HepG2 (cell line): ENCODE data around the gene OPRL1. TPM values are rescaled to one million over a fixed set of nuclear protein-coding genes. Genes with fewer than 3 reads are reported as not detected.

Experiments
- ETV5 ChIP-seq: IDR thresholded peaks from 2 replicates; pipeline ENCODE4 v1.6.1; 2018; ENCODE audit warnings: missing biosample characterization, missing genetic modification reagents, inconsistent platforms, borderline replicate concordance
- NCOA1 ChIP-seq: sonication (generic); formaldehyde crosslinking; IDR thresholded peaks from 2 replicates; pipeline ENCODE4 v1.9.0; 2021; ENCODE audit warnings: missing genetic modification reagents
- NR2F1 ChIP-seq, 2 experiments: fragments of 450-650 bp in 1 of 2; formaldehyde crosslinking in 1 of 2; IDR thresholded peaks; 2 replicates each; pipeline versions ENCODE4 v1.5.0 to v1.6.1; 2016 to 2020; ENCODE audit warnings: mild to moderate bottlenecking in 1 of 2, missing compliant biosample characterization in 1 of 2, missing genetic modification reagents in 1 of 2, moderate library complexity in 1 of 2
- REXO4 ChIP-seq: sonication (generic); formaldehyde crosslinking; IDR thresholded peaks from 2 replicates; pipeline ENCODE4 v1.8.0; 2022; ENCODE audit warnings: missing genetic modification reagents, mild to moderate bottlenecking, borderline replicate concordance
- TBX3 ChIP-seq: fragments of 450-650 bp; IDR thresholded peaks from 2 replicates; pipeline ENCODE4 v1.6.1; 2017; ENCODE audit warnings: antibody characterized with exemption, mild to moderate bottlenecking, inconsistent platforms, borderline replicate concordance
- polyA plus RNA-seq, 8 experiments: library from polyadenylated mRNA; depleted of rRNA in 3 of 8; stranded (reverse) in 7 of 8; unstranded in 1 of 8; fragments of >200 nt; fragmentation: Illumina TruSeq in 4 of 8; extraction: Trizol in 4 of 8; gene quantifications; 2 replicates each; pipeline versions ENCODE4 v1.2.1 to v1.2.3, GENCODE V29; 2011 to 2016; ENCODE audit warnings: low read depth in 4 of 8, missing spikeins in 1 of 8, mixed read lengths in 1 of 8; ENCODE audit not compliant: insufficient read depth in 1 of 8
- total RNA-seq, 5 experiments: library from RNA; depleted of rRNA; stranded (reverse); fragments of >200 nt; fragmentation: Illumina TruSeq; extraction: Trizol; gene quantifications; 2 replicates each; pipeline ENCODE4 v1.2.3, GENCODE V29; 2016; ENCODE audit warnings: low read depth in 1 of 5
- TF ChIP-seq, protein P1 (sequence below): sonication (generic); formaldehyde crosslinking; IDR thresholded peaks from 2 replicates; pipeline ENCODE4 v1.5.1; 2020; ENCODE audit warnings: mild to moderate bottlenecking, missing genetic modification reagents, borderline replicate concordance
- TF ChIP-seq, protein P2 (sequence below): sonication (generic); formaldehyde crosslinking; IDR thresholded peaks from 2 replicates; pipeline ENCODE4 v1.5.0; 2020; ENCODE audit warnings: mild to moderate bottlenecking, missing genetic modification reagents
- TF ChIP-seq, protein P3 (sequence below): sonication (generic); formaldehyde crosslinking; conservative IDR thresholded peaks from 2 replicates; pipeline ENCODE4 v1.4.0; 2020; ENCODE audit warnings: missing genetic modification reagents
- TF ChIP-seq, protein P4 (sequence below), 2 experiments: fragments of 450-650 bp in 1 of 2; sonication (generic) in 1 of 2; formaldehyde crosslinking in 1 of 2; IDR thresholded peaks; 2 replicates each; pipeline versions ENCODE4 v1.6.1 to v1.8.0; 2016 to 2022; ENCODE audit warnings: antibody characterized with exemption in 1 of 2, mild to moderate bottlenecking in 1 of 2, missing genetic modification reagents in 1 of 2

The OPRL1 gene
- total and polyA plus RNA-seq, 2 of the 13 experiments (the other 11 are each of a cell fraction or from before 2014, with no cell fraction given), result 0.35 to 0.71 TPM

DNA sequence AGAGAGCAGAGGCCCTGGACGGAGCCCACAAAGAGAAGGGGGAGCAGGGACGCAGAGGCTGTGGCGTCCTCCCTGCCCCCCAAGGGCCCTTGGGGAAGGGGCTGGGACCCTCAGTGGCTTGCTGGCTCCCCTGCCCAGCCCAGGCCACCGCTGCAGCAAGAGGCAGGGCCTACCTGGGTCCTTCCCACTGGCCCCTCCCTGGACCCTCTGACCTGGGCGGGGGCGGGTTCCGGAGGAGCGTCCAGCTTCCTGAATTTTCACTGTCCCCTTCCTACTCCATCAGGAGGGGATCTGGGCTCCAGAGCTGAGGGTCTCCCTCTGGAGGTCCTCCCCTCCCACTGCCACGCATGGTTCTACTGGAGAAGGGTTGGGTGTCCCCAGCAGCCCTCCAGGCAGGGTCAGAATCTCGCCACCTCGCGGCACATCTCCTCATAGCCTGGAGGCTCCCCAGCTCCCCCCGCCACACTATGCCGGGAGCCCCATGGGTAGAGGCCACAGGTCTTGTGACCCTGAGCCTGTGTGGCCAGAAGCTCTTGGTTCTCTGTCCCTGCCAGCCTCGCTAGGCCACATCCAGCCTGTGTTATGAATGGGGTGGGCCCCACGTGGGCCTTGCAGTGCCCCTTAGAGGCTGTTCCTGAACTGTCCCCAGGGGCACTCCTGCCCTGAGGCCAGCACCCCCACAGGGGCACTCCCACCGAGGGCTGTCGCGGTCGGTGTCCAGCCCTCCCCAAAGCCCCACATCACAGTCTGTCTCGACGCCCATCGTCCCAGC is 29.4 kb upstream of the OPRL1 start (continued):
- TF ChIP-seq, protein P1, sequence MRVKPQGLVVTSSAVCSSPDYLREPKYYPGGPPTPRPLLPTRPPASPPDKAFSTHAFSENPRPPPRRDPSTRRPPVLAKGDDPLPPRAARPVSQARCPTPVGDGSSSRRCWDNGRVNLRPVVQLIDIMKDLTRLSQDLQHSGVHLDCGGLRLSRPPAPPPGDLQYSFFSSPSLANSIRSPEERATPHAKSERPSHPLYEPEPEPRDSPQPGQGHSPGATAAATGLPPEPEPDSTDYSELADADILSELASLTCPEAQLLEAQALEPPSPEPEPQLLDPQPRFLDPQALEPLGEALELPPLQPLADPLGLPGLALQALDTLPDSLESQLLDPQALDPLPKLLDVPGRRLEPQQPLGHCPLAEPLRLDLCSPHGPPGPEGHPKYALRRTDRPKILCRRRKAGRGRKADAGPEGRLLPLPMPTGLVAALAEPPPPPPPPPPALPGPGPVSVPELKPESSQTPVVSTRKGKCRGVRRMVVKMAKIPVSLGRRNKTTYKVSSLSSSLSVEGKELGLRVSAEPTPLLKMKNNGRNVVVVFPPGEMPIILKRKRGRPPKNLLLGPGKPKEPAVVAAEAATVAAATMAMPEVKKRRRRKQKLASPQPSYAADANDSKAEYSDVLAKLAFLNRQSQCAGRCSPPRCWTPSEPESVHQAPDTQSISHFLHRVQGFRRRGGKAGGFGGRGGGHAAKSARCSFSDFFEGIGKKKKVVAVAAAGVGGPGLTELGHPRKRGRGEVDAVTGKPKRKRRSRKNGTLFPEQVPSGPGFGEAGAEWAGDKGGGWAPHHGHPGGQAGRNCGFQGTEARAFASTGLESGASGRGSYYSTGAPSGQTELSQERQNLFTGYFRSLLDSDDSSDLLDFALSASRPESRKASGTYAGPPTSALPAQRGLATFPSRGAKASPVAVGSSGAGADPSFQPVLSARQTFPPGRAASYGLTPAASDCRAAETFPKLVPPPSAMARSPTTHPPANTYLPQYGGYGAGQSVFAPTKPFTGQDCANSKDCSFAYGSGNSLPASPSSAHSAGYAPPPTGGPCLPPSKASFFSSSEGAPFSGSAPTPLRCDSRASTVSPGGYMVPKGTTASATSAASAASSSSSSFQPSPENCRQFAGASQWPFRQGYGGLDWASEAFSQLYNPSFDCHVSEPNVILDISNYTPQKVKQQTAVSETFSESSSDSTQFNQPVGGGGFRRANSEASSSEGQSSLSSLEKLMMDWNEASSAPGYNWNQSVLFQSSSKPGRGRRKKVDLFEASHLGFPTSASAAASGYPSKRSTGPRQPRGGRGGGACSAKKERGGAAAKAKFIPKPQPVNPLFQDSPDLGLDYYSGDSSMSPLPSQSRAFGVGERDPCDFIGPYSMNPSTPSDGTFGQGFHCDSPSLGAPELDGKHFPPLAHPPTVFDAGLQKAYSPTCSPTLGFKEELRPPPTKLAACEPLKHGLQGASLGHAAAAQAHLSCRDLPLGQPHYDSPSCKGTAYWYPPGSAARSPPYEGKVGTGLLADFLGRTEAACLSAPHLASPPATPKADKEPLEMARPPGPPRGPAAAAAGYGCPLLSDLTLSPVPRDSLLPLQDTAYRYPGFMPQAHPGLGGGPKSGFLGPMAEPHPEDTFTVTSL (CRISPR knock-in tag), result no peak
- TF ChIP-seq TBX3 (no peak), ETV5 (CRISPR knock-in tag) (peak; percentile 79), REXO4 (CRISPR knock-in tag) (0 out of 2 replicates have a peak, but pooled peaks have one; percentile 14), NCOA1 (CRISPR knock-in tag) (peak; percentile 72; the same call in 1 of the 2 replicates), NR2F1 (CRISPR knock-in tag; IDR thresholded peaks at IDR 0.05) (peak in 1 of 2 experiments; percentile 27; a peak in 2 of 4 replicates)
- TF ChIP-seq, protein P2, sequence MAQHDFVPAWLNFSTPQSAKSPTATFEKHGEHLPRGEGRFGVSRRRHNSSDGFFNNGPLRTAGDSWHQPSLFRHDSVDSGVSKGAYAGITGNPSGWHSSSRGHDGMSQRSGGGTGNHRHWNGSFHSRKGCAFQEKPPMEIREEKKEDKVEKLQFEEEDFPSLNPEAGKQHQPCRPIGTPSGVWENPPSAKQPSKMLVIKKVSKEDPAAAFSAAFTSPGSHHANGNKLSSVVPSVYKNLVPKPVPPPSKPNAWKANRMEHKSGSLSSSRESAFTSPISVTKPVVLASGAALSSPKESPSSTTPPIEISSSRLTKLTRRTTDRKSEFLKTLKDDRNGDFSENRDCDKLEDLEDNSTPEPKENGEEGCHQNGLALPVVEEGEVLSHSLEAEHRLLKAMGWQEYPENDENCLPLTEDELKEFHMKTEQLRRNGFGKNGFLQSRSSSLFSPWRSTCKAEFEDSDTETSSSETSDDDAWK, result no peak
- TF ChIP-seq, protein P3, sequence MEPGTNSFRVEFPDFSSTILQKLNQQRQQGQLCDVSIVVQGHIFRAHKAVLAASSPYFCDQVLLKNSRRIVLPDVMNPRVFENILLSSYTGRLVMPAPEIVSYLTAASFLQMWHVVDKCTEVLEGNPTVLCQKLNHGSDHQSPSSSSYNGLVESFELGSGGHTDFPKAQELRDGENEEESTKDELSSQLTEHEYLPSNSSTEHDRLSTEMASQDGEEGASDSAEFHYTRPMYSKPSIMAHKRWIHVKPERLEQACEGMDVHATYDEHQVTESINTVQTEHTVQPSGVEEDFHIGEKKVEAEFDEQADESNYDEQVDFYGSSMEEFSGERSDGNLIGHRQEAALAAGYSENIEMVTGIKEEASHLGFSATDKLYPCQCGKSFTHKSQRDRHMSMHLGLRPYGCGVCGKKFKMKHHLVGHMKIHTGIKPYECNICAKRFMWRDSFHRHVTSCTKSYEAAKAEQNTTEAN (CRISPR knock-in tag), result peak; percentile 87
- TF ChIP-seq, protein P4, sequence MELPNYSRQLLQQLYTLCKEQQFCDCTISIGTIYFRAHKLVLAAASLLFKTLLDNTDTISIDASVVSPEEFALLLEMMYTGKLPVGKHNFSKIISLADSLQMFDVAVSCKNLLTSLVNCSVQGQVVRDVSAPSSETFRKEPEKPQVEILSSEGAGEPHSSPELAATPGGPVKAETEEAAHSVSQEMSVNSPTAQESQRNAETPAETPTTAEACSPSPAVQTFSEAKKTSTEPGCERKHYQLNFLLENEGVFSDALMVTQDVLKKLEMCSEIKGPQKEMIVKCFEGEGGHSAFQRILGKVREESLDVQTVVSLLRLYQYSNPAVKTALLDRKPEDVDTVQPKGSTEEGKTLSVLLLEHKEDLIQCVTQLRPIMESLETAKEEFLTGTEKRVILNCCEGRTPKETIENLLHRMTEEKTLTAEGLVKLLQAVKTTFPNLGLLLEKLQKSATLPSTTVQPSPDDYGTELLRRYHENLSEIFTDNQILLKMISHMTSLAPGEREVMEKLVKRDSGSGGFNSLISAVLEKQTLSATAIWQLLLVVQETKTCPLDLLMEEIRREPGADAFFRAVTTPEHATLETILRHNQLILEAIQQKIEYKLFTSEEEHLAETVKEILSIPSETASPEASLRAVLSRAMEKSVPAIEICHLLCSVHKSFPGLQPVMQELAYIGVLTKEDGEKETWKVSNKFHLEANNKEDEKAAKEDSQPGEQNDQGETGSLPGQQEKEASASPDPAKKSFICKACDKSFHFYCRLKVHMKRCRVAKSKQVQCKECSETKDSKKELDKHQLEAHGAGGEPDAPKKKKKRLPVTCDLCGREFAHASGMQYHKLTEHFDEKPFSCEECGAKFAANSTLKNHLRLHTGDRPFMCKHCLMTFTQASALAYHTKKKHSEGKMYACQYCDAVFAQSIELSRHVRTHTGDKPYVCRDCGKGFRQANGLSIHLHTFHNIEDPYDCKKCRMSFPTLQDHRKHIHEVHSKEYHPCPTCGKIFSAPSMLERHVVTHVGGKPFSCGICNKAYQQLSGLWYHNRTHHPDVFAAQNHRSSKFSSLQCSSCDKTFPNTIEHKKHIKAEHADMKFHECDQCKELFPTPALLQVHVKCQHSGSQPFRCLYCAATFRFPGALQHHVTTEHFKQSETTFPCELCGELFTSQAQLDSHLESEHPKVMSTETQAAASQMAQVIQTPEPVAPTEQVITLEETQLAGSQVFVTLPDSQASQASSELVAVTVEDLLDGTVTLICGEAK (IDR thresholded peaks at IDR 0.05), result no peak
- TF ChIP-seq, protein P4 (CRISPR knock-in tag; IDR thresholded peaks at IDR 0.05), result no peak
